Measurements from ENCODE around the gene ASAP2. TPM values are rescaled to one million over a fixed set of nuclear protein-coding genes. Genes with fewer than 3 reads are reported as not detected.

The ASAP2 gene
- polyA plus RNA-seq, 1 donor from 2014 or later = 41.0 TPM

GRCh38 chr2:9428965-9429577, 222.5 kb downstream of the ASAP2 start:
- peaks cover 7% of the 10 kb centered on the region for H3K36me3 ChIP-seq (ENCODE audit: insufficient read depth, low read length)

More at GRCh38 chr2:9428965-9429577, 222.5 kb downstream of the ASAP2 start:
- Histone ChIP-seq H3K27me3 (ENCODE audit: insufficient read depth, low read depth, low read length) (no peaks in the 10 kb centered on the region), H3K4me2 (ENCODE audit: low read length) (no peak overlapping the region), H4K20me1 (ENCODE audit: insufficient read depth) (no peaks in the 10 kb centered on the region), H3K4me3 (ENCODE audit: low read length) (no peak overlapping the region), H3K79me2 (replicated peaks; ENCODE audit: insufficient read depth, low read length) (peaks cover 12% of the 10 kb centered on the region), H3K9me2 (ENCODE audit: insufficient read depth, low read length) (no peaks in the 10 kb centered on the region), H2AFZ (ENCODE audit: low read depth, low read length) (no peak overlapping the region), H3K9ac (ENCODE audit: low read length) (no peak overlapping the region), H3F3A (ENCODE audit: insufficient read depth, low read length, poor library complexity, severe bottlenecking) (no peaks in the 10 kb centered on the region), H3K27ac (ENCODE audit: low read length) (no peak overlapping the region), H3K9me3 (ENCODE audit: low read length) (no peaks in the 10 kb centered on the region)
- TF ChIP-seq SMC3 (conservative IDR thresholded peaks at IDR 0.05; ENCODE audit: poor library complexity) (no peak), TAF1 (IDR thresholded peaks at IDR 0.05; ENCODE audit: low read depth) (no peak), MXI1 (conservative IDR thresholded peaks at IDR 0.05; ENCODE audit: poor library complexity, severe bottlenecking) (no peak), REST (IDR thresholded peaks at IDR 0.05; ENCODE audit: borderline replicate concordance) (no peak), EZH2 (IDR thresholded peaks at IDR 0.05; ENCODE audit: borderline replicate concordance, insufficient read depth, low read length, poor library complexity, severe bottlenecking) (no peak), POLR2AphosphoS5 (IDR thresholded peaks at IDR 0.05) (no peak), EP300 (conservative IDR thresholded peaks at IDR 0.05; ENCODE audit: poor library complexity, severe bottlenecking) (no peak), RAD21 (conservative IDR thresholded peaks at IDR 0.05) (no peak)
- TF ChIP-seq, protein P1, sequence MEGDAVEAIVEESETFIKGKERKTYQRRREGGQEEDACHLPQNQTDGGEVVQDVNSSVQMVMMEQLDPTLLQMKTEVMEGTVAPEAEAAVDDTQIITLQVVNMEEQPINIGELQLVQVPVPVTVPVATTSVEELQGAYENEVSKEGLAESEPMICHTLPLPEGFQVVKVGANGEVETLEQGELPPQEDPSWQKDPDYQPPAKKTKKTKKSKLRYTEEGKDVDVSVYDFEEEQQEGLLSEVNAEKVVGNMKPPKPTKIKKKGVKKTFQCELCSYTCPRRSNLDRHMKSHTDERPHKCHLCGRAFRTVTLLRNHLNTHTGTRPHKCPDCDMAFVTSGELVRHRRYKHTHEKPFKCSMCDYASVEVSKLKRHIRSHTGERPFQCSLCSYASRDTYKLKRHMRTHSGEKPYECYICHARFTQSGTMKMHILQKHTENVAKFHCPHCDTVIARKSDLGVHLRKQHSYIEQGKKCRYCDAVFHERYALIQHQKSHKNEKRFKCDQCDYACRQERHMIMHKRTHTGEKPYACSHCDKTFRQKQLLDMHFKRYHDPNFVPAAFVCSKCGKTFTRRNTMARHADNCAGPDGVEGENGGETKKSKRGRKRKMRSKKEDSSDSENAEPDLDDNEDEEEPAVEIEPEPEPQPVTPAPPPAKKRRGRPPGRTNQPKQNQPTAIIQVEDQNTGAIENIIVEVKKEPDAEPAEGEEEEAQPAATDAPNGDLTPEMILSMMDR (IDR thresholded peaks at IDR 0.05; ENCODE audit: poor library complexity, severe bottlenecking) = no peak
